Measurements from ENCODE around the gene PLS3.

DNA sequence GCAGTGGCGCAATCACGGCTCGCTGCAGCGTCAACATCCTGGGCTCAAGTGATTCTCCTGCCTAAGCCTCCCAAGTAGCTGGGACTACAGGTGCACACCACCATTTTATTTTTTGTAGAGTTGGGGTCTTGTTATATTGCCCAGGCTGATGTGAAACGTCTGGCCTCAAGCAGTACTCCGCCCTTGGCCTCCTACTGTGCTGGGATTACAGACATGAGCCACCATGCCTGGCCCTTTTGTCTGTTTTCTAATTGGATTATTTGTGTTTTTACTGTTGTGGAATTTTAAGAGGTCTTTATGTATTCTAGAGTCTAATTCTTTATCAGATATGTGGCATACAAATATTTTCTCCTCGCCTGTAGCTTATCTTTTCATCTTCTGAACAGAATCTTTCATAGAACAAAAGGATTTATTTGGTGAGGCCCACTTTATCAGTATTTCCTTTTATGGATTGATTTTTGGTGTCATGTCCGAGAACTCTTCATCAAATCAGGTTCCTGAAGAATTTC is 18.9 kb downstream of the PLS3 start:
- TF ChIP-seq POLR2A (IDR thresholded peaks at IDR 0.05) (no peak), CTCF (IDR thresholded peaks at IDR 0.05) (no peak)

All from breast epithelium (tissue), 3 donors.